HG02981 (cell line): Measurements from ENCODE around the gene LOXL3.

ENCODE experiments used
- ATAC-seq: cut with Tn5 transposase; IDR thresholded peaks from one replicate; pipeline ENCODE4 v1.9.1; 2021; ENCODE audit warnings: mild to moderate bottlenecking, moderate library complexity; ENCODE audit not compliant: unreplicated experiment

LOXL3 gene

DNA sequence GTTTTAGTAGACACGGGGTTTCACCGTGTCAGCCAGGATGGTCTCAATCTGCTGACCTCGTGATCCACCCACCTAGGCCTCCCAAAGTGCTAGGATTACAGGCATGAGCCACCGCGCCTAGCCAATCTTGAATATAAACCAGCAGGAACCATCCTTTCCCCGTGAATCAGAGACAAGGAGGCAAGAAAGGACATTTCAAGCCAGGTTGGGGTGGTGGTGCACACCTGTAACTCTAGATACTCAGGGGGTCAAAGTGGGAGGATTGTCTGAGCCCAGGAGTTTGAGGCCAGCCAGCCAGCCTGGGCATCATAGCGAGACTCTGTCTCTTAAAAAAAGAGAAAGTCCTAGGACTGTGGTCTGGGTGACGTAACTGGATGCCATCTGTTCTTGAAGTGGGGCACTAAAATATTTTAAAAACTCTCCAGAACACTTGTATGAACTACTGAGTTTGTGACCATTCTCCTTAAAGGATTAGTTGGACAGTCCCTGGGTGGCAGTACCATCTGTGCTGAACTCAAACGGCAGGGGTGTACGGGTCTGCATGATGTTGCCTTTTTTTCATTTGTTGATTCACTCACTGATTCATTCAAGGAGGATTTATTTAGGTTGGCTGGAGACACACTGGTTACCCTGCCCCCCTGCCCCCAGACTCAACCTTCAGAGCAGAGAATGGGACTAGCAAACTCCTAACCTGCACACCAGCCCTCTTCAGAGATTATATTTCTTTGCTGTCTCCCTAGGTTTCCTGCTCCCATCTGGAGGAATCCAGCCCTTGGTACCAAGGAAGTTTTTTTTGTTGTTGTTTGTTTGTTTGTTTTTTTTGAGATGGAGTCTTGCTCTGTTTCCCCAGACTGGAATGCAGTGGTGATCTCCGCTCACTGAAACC is 42.4 kb downstream of the LOXL3 start:
- ATAC-seq, result no peak

GRCh38 chr2:74510272-74510671 is 43.5 kb downstream of the LOXL3 start:
- ATAC-seq, result no peak

DNA sequence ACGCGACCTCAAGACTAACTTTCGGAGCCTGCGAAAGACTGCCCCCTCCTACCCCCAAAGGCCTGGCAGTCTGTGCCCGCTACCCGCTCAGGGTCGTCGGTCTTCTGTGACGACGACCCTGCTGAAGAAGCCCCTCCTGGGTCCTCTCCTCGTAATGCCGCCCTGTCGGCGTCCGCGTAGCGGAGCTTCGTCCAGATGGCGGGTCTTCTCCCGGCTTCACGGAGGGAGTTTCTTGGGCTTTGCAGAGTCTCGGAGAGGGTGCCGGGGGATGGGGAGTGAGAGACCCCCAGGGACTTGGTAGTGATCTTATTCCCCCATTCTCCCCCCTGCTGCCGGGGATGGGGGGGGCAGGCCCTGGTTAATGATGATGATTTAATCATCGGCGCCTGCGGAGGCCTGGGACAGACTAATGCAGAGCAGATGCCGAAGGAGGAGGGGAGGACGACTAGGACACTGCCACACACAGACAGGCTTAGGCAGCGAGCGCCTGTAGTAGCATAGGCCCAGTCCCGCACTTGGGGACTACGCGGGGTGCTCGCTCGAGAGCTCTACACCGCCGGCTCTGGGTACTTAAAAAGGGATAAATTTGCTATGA is 45.7 kb downstream of the LOXL3 start:
- no peak for ATAC-seq

DNA sequence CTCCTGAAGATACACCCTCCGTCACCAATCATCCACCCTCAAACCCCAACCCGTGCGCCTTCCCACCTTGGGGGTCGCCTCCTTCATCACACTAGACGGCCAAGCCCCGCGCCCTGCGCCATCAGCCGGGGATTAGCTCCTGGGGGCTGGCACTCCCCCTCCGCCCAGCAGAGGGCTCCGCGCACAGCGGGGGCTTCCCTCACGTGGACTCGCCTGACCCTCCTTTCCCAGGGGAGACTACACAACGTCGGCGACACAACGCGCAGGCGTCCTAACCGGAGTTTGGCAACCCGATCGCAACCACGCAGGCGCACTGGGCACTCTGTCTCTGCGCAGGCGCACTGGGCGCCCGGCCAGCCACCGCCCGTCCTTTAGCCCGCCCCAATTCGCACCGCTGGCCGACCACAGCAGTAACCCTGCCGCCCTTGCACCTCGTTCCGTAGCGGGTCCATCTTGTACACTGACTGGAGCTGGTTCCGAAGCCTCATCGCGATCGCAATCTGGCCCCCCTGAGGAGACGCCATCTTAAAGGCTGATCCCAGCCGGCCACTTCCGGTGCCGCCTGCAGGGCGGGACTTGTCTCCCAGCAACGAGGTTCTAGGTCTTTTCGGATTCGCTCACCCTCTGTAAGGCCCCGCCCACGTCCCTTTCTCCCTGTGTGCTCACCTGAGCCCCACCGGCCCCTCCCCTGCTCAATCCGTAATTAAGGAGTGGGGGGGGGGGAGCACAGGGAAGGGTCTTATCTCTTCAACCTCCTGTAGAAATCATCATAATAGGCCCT is 46.4 kb downstream of the LOXL3 start, which contains the start of gene PCGF1:
Gene PCGF1, minus strand, starts transcription at position 551 of the 781 bp plus-strand sequence. Its CDS starts 27 bp downstream, at position 524.
- ATAC-seq, result peak; percentile 84

DNA sequence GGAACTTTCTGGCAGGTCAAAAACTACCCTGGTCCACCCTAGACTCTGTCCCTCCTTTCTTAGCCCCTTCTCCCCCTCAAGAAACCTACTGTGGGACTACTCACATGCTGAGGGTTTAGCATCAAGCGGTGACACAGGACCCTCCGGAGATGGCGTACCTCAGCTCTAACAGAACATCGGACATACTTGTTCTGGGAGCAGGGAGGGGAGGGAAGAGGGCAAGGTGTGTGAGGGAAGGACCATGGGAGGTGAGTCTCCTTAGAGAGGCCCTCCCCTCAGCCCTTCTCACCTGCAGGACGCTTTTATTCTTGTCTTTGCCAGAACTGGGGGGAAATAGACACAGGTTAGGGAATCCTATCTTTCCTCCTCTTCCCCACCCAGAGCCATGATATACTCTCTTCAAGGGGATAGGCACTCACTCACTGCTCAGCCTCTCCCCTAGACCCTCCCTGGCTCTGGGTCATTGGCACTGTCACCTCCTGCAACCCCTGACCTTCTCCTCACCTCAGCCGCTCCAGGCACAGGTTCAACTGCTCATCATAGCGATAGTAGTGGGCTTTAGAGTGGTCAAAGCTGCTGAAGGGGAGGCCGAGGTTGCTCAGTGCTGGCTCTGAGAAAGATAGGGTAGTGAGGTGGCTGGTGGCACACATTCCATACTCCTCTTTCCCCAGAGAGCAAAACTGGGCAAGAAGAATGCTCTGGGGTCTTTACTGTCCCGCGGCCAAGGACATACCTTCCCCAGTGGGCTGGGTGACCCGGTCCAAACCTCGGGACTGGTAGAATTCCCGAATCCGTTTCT is 48.1 kb downstream of the LOXL3 start:
- no peak for ATAC-seq

GRCh38 chr2:74504591-74504990 is 49.2 kb downstream of the LOXL3 start:
- ATAC-seq, result no peak

DNA sequence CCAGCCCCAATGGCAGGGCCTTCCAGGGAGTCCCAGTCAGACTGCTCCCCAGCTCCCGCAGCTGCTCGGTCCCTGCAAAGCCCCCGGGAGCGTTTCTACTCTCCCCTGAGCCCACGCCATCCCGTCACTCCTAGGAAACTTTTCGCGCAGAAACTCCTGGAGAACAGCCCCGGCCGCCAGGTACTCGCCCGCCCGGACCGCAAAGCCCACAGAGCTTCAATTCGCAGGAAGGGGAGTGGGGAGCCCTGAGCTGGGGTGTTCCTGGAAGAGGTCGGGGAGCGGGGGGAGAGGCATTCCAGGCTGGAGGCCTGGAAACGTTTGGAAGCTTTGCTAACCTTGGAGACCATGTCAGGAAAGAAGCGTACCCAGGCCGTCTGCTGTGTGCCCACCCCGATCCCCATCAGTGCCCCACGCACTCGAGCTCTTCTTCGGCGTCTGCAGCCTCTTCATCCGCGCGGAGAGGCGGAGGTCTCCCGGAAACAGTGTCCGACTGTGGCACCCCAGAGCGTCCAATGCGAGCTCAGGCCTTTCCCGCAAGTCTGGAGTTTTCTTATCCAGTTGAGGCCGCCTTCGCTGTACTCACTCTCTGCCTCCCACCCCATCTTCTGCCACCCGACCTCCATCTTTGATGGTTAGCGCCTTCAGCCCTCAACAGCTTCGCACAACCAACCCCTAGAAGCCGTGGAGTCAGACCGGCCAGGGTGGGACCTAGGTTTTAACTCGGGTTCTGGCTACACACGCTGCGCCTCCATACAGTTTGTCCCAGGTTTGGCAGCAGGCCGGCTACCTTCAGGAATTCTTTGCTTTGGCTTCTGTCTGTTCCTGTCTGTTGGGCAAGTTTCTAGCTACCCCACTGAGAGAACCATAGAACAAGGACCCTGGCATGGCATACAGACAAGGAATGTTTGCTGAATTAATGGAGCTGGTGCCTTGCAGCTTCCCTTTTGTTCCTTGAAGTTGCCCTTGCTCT is 50.0 kb downstream of the LOXL3 start:
- ATAC-seq, result no peak

GRCh38 chr2:74502720-74503505 is 50.8 kb downstream of the LOXL3 start:
- peak; percentile 35 for ATAC-seq

DNA sequence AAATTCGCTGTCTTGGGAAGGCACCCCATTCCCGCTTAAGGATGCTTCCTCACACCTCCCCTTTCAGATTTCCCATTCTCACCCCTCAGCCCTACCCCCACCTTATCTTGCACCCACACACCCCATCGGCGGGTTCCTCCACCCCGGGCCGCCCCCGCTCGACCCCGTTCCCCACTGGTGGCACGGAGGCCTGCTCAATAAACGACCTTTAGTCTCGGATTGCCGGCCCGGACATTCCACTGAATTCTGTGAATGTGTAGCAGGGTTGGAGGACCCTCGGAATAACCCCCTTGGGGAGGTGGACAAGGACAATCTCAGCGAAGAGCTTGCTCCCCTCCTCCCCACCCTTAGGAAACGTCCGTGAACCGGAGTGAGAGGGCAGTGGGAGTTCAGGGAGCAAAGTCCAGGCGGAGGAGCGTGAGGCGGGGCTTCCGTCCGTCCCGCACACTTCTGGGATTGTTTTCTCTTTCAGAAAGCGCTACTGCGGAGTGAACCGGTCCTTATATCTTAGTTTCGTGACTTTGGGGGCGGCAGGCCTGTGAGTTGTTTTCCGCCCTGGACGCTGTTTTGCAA is 51.5 kb downstream of the LOXL3 start:
- ATAC-seq, result no peak

GRCh38 chr2:74501335-74502071 is 52.2 kb downstream of the LOXL3 start:
- ATAC-seq, result no peak

DNA sequence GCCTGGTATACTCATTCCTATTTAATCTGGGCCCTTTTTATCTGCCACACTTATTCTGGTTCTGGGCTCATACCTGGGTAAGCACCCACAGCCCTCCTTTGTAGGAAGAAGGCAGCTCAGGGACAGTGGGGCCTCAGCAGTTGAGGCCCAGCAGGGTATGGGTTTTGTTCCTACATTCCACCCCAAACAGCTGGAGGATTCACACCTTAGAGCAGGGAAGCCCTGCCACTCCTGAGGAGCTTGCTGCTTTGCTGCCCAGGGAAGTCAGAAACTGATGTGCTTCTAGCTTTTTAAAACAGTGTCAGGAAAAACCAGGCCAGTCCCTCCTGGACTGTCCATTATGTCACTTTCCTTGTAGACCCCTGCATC is 53.2 kb downstream of the LOXL3 start:
- no peak for ATAC-seq

DNA sequence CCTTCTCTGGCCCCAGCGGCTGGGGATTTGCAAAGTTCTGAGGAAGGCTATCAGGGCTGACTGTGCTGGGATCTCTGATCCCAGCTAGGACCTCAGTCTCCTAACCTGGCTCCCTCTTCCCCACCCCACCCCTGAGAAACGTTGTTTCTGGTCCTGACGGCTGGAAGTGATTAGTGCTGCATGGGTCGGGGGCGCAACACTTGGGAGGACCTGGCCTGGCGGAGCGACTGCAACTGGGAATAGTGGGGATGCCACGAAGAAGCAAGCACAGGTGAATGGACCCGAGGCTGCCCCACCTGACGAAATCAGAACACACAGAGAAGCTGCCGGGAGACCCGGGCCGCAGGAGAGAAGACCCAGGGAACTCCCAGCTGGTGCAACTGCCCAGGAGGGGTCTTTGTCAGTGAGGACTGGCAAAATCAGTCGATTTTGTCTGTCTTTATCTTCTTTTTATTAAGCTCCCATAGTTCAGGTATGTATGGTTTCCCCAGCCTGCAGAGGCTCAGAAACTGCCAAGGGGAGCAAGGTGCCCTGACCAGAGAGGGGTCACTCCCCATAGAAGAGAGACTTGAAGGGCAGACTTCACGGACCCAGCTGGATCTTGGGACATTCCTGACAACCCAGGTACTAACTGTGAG is 53.7 kb downstream of the LOXL3 start:
- no peak for ATAC-seq

GRCh38 chr2:74499267-74499939 is 54.3 kb downstream of the LOXL3 start, which contains the start of gene LBX2:
LBX2 (minus strand) TSS chr2:74499603; CDS start chr2:74499537, 66 bp downstream.
- ATAC-seq, result no peak

GRCh38 chr2:74498500-74499266 is 55.1 kb downstream of the LOXL3 start:
- ATAC-seq, result no peak

DNA sequence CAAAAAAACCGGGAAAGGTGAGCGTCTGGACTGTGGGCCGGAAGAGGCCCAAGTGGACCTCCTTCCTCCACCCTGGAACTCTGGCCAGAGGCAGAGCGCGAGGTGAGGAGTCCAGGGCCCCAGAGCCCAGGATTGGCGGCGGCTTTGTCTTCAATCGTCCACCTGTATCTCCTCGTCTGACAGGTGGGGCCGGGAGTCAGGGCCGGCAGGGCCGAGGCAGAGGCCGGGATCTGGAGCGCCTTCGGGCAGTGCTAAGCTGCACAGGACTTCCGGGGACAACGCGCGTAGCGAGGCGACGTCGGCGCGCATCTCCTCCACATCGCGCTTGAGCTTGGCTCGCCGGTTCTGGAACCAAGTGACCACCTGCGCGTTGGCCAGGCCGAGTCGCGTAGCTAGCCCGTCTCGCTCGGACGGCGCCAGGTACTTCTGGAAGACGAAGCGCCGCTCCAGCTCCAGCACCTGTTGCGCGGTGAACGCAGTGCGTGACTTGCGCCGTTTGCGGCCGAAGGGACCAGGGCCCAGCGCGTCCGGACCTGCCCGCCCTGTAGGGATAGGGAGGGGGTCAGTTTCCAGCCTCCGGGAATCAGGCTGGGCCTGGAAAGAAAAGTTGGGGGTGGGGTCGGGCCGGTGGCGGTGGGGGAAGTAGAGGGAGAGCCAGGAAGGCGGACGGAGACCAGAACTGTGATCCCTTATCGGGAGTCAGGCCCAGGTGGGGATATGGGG is 55.8 kb downstream of the LOXL3 start:
- ATAC-seq, result no peak
